ENCODE results near the gene MACROD2.

MACROD2 gene

GRCh38 chr20:14282140-14282539, 286.8 kb downstream of the MACROD2 start:
- ChIA-PET CTCF (no interaction called here), POLR2A (no interaction called here)
- DNase-seq (ENCODE audit: extremely low spot score), result no peak
- TF ChIP-seq CTCF (IDR thresholded peaks at IDR 0.05; ENCODE audit: control extremely low read depth, extremely low read depth, low read depth, missing control alignments), result no peak

- ChIA-PET CTCF (no interaction called here), POLR2A (no interaction called here)
- TF ChIP-seq CTCF (IDR thresholded peaks at IDR 0.05; ENCODE audit: control extremely low read depth, extremely low read depth, low read depth, missing control alignments), result no peak
- no peak for DNase-seq (ENCODE audit: extremely low spot score)
Measured at GRCh38 chr20:14284443-14284842, 289.1 kb downstream of the MACROD2 start.

GRCh38 chr20:14288341-14289330, 293.3 kb downstream of the MACROD2 start:
- DNase-seq (ENCODE audit: extremely low spot score), result no peak
- CTCF ChIA-PET, result interaction anchor here (1.1 kb wide), 1 partner anchor 7 kb away, joined by 3 read pairs; no protein-coding TSS in a partner anchor
- POLR2A ChIA-PET, result no interaction called here
- TF ChIP-seq CTCF (IDR thresholded peaks at IDR 0.05; ENCODE audit: control extremely low read depth, extremely low read depth, low read depth, missing control alignments), result no peak

- ChIA-PET POLR2A (no interaction called here), CTCF (interaction anchor here (1.7 to 1.9 kb wide), 2 partner anchors 13 to 24 kb away, joined by 4 to 7 read pairs; no protein-coding TSS in a partner anchor)
- DNase-seq (ENCODE audit: extremely low spot score), result no peak
- TF ChIP-seq CTCF (IDR thresholded peaks at IDR 0.05; ENCODE audit: control extremely low read depth, extremely low read depth, low read depth, missing control alignments), result no peak
Measured at GRCh38 chr20:14291502-14291901, 296.2 kb downstream of the MACROD2 start.

GRCh38 chr20:14295238-14295637, 299.9 kb downstream of the MACROD2 start:
- ChIA-PET CTCF (interaction anchor here (1.2 kb wide), 1 partner anchor 13 kb away, joined by 3 read pairs; no protein-coding TSS in a partner anchor), POLR2A (no interaction called here)
- TF ChIP-seq CTCF (IDR thresholded peaks at IDR 0.05; ENCODE audit: control extremely low read depth, extremely low read depth, low read depth, missing control alignments), result no peak

GRCh38 chr20:14295770-14296309, 300.5 kb downstream of the MACROD2 start:
- ChIA-PET POLR2A (no interaction called here), CTCF (interaction anchor here (0.8 to 1.2 kb wide), 3 partner anchors 8 to 13 kb away, joined by 3 to 4 read pairs (median 3); no protein-coding TSS in a partner anchor)
- no peak for DNase-seq (ENCODE audit: extremely low spot score)
- TF ChIP-seq CTCF (IDR thresholded peaks at IDR 0.05; ENCODE audit: control extremely low read depth, extremely low read depth, low read depth, missing control alignments), result no peak

More at GRCh38 chr20:14295238-14295637, 299.9 kb downstream of the MACROD2 start:
- no peak for DNase-seq (ENCODE audit: extremely low spot score)
